ENCODE data around the gene MCF2L2.

DNA sequence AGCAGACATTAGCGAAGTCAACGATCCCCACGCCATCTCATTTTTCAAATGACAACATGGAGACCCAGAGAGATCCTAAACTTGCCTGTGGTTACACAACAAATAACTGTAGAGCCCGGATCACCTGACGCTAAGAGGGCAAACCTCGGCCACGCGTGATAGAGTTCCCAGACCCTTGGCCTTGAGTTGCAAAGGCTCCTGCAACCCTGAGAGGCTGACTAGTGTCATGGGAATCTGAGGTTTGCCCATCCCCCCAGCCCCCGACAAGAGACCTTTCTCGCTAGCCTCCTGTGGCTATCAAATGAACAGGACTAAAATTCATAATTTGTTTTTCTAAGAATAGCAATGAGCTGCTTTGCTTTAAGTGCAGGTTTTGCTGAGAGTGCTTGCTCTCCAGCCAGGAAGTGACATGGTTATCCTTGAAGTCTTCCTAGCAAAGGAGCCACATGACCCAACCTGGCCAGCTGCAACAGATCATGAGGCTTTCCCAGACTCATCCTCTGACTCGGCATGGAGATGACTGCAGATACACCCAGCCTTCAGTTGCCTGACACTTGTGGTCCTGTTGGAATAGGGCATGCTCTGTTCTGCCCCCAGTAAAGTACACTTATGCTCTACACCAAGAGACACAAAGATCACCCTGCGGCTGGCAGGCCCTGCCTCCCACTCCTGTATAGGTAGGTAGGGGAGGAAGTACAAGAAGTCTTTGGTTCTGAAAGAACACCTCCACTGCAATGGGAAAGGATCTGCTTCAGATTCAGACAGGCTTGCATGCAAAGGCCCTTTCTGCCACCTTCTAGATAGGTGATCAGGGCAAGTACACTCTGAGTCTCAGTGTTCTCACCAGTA lies 36.0 kb downstream of the MCF2L2 start:
- TF ChIP-seq, protein P1, sequence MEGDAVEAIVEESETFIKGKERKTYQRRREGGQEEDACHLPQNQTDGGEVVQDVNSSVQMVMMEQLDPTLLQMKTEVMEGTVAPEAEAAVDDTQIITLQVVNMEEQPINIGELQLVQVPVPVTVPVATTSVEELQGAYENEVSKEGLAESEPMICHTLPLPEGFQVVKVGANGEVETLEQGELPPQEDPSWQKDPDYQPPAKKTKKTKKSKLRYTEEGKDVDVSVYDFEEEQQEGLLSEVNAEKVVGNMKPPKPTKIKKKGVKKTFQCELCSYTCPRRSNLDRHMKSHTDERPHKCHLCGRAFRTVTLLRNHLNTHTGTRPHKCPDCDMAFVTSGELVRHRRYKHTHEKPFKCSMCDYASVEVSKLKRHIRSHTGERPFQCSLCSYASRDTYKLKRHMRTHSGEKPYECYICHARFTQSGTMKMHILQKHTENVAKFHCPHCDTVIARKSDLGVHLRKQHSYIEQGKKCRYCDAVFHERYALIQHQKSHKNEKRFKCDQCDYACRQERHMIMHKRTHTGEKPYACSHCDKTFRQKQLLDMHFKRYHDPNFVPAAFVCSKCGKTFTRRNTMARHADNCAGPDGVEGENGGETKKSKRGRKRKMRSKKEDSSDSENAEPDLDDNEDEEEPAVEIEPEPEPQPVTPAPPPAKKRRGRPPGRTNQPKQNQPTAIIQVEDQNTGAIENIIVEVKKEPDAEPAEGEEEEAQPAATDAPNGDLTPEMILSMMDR (IDR thresholded peaks at IDR 0.05; ENCODE audit: low read depth, low read length), result no peak
- no peak for TF ChIP-seq POLR2A (IDR thresholded peaks at IDR 0.05; ENCODE audit: extremely low read depth, insufficient read length)

Measured in NB4 (cell line).